ENCODE results near the gene NAXE. TPM values are rescaled to one million over a fixed set of nuclear protein-coding genes. Genes with fewer than 3 reads are reported as not detected.

NAXE gene
- total RNA-seq, result 47.1 and 55.3 TPM in 2 replicates

GRCh38 chr1:156591432-156592157 lies at the start of gene NAXE:
Gene NAXE, plus strand, starts transcription at chr1:156591776. Its CDS starts 29 bp downstream, at chr1:156591805.

DNA sequence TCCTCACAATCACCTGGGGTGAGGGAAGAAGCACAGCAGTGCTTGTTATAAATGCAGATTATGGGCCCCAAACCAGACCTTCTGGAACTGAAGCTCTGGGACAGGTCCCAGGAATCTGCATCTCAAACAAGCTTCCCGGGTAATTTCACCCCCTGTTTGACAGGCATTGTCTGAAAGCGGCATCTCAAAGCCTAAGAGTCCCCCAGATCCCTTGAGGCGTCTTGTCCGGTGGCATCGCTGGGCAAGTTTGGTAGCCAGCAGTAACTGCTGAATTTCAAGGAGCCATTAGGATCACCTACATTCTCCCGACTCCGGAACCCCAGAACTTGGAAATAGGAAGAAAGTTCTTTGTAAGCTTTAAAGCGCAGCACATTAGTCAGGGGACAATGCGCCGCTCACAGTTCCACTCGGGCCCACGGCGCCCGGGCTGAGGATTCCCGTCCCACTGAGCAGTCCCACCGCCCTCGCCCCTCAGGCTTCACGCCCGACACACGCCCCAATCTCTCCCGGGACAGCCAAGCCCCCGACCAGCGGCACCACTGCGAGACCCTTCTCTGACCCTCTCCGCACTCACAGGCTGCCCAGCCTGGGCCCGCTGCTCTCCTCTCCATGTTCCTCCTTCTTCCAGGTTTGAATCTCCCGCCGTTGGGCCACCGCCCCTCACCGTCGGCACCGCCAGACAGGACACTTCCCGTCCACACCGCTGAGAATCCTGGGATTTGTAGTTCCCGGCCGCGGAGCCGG lies 19.5 kb upstream of the NAXE start, which contains the start of gene IQGAP3:
IQGAP3 (minus strand) TSS at position 647 of the 744 bp plus-strand sequence; CDS start at position 611, 36 bp downstream.

GRCh38 chr1:156579472-156579871 lies 12.1 kb upstream of the NAXE start, which contains the start of gene TTC24:
Gene TTC24, plus strand, starts transcription at chr1:156579723. Its CDS starts 1,642 bp downstream, at chr1:156581365.

GRCh38 chr1:156601122-156601830 lies 9.7 kb downstream of the NAXE start, which contains the start of gene GPATCH4:
Gene GPATCH4, minus strand, starts transcription at chr1:156601479.

GRCh38 chr1:156618853-156619581 lies 27.4 kb downstream of the NAXE start, which contains the start of gene HAPLN2:
Gene HAPLN2, plus strand, starts transcription at chr1:156619415. Its CDS starts 4,076 bp downstream, at chr1:156623491.

DNA sequence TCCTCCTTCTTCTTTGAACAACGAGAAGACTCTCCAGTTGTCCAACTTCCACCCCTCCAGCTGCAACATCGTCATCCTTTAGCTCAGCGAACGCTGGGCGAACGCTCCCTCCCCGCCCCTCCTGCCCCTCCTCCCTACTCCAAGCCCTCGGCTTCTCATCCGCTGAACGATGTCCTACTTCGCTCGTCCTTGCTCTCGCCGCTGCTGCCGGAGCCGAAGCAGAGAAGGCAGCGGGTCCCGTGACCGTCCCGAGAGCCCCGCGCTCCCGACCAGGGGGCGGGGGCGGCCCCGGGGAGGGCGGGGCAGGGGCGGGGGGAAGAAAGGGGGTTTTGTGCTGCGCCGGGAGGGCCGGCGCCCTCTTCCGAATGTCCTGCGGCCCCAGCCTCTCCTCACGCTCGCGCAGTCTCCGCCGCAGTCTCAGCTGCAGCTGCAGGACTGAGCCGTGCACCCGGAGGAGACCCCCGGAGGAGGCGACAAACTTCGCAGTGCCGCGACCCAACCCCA lies 50.2 kb downstream of the NAXE start, which contains the start of gene BCAN:
BCAN (plus strand) TSS at position 357 of the 504 bp plus-strand sequence. CDS start 3,938 bp downstream, outside the sequence.

Other genes with a start within 250 kb of the NAXE start
- not detected in 2 replicates for gene RHBG, start 222.6 kb upstream of the NAXE start, total RNA-seq
- 25.6 and 26.4 TPM in 2 replicates for gene MEF2D, start 91.0 kb upstream of the NAXE start, total RNA-seq
- gene IQGAP3, start 19.2 kb upstream of the NAXE start, total RNA-seq, result 6.5 and 7.7 TPM in 2 replicates
- not detected in 2 replicates for gene TTC24, start 12.1 kb upstream of the NAXE start, total RNA-seq
- 13.0 and 13.8 TPM in 2 replicates for gene GPATCH4, start 9.7 kb downstream of the NAXE start, total RNA-seq
- not detected in 2 replicates for gene HAPLN2, start 27.6 kb downstream of the NAXE start, total RNA-seq
- gene BCAN, start 50.3 kb downstream of the NAXE start, total RNA-seq, result not detected in 2 replicates
- gene NES, start 85.6 kb downstream of the NAXE start, total RNA-seq, result 28.1 and 28.2 TPM in 2 replicates
- gene CRABP2, start 113.8 kb downstream of the NAXE start, total RNA-seq, result 144 and 158 TPM in 2 replicates
- gene METTL25B, start 136.7 kb downstream of the NAXE start, total RNA-seq, result 9.6 and 9.9 TPM in 2 replicates
- 19.3 and 26.1 TPM in 2 replicates for gene ISG20L2, start 137.0 kb downstream of the NAXE start, total RNA-seq
- gene MRPL24, start 149.3 kb downstream of the NAXE start, total RNA-seq, result 19.1 and 22.3 TPM in 2 replicates
- gene HDGF, start 159.9 kb downstream of the NAXE start, total RNA-seq, result 161 and 170 TPM in 2 replicates
- gene PRCC, start 175.8 kb downstream of the NAXE start, total RNA-seq, result 25.8 and 30.4 TPM in 2 replicates
- 0.32 and 0.61 TPM in 2 replicates for gene SH2D2A, start 225.1 kb downstream of the NAXE start, total RNA-seq